Ascending aorta (tissue), 2 donors: Measurements from ENCODE around the gene UBE2G1. TPM values are rescaled to one million over a fixed set of nuclear protein-coding genes. Genes with fewer than 3 reads are reported as not detected.

Source experiments
- DNase-seq, 2 donors: peaks; one replicate each; pipeline ENCODE4 v3.0.0-alpha.2; 2019; ENCODE audit warnings: low spot score in 2 of 2
- H3K27ac ChIP-seq, 2 donors: fragments of 200-600 bp; sonication (generic); one replicate each; pipeline ENCODE4 v1.5.1; 2016 to 2017; ENCODE audit warnings: mild to moderate bottlenecking in 1 of 2
- H3K27me3 ChIP-seq: fragments of 200-600 bp; sonication (generic); one replicate; pipeline ENCODE4 v1.5.1; 2017
- H3K36me3 ChIP-seq, 2 donors: fragments of 200-600 bp; sonication (generic); one replicate each; pipeline ENCODE4 v1.5.1; 2016
- H3K4me1 ChIP-seq, 2 donors: fragments of 200-600 bp; sonication (generic); one replicate each; pipeline ENCODE4 v1.5.1; 2016 to 2017; ENCODE audit warnings: mild to moderate bottlenecking in 1 of 2
- H3K4me3 ChIP-seq, 2 donors: fragments of 200-600 bp; sonication (generic); one replicate each; pipeline ENCODE4 v1.5.1; 2016 to 2017; ENCODE audit warnings: mild to moderate bottlenecking in 1 of 2
- H3K9me3 ChIP-seq, 2 donors: fragments of 200-600 bp; sonication (generic); one replicate each; pipeline ENCODE4 v1.5.1; 2016
- intact Hi-C: fragments of 100-400 bp; cut with DNase I; formaldehyde crosslinking; loops from one replicate; pipeline ENCODE4 v1.15.1; 2023
- total RNA-seq: library from RNA; depleted of rRNA; stranded (reverse); fragments of >200 nt; gene quantifications from one replicate; pipeline ENCODE4 v1.1.0, GENCODE V29; 2016
- TF ChIP-seq, protein P1 (sequence below), 3 experiments: fragments of 200-600 bp in 2 of 3; fragments of 450-650 bp in 1 of 3; sonication (generic) in 2 of 3; IDR thresholded peaks; one replicate each; pipeline ENCODE4 v1.5.1; 2016 to 2019; ENCODE audit warnings: antibody characterized with exemption in 3 of 3, mild to moderate bottlenecking in 1 of 3, moderate library complexity in 1 of 3

The UBE2G1 gene
- total RNA-seq, 1 donor from 2014 or later: 27.9 TPM

DNA sequence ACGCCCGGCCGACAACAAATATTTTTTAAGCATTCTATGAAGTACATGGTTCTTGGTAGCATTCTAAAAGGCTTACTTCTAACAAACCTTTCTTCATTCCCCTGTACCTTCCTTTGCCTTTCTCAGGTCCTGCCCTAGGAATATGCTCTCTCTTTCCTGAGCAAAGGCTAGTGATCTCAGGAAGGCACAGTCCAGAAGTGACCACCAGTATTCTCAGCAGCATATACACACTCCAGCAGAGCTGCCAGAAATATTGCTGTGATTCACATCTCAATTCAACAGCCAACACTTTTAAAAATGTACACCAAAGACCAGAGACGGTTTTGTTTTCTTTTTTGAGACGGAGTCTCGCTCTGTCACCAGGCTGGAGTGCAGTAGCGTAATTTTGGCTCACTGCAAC lies 61.3 kb downstream of the UBE2G1 start:
- H3K4me3 ChIP-seq: no peak overlapping the region
- peaks cover 7 to 10% of the 10 kb centered on the region in 2 donors for H3K36me3 ChIP-seq
- no peak for DNase-seq
- TF ChIP-seq, protein P1, sequence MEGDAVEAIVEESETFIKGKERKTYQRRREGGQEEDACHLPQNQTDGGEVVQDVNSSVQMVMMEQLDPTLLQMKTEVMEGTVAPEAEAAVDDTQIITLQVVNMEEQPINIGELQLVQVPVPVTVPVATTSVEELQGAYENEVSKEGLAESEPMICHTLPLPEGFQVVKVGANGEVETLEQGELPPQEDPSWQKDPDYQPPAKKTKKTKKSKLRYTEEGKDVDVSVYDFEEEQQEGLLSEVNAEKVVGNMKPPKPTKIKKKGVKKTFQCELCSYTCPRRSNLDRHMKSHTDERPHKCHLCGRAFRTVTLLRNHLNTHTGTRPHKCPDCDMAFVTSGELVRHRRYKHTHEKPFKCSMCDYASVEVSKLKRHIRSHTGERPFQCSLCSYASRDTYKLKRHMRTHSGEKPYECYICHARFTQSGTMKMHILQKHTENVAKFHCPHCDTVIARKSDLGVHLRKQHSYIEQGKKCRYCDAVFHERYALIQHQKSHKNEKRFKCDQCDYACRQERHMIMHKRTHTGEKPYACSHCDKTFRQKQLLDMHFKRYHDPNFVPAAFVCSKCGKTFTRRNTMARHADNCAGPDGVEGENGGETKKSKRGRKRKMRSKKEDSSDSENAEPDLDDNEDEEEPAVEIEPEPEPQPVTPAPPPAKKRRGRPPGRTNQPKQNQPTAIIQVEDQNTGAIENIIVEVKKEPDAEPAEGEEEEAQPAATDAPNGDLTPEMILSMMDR (IDR thresholded peaks at IDR 0.05): no peak
- peaks cover 0 to 11% of the 10 kb centered on the region in 2 donors for H3K4me1 ChIP-seq
- H3K27ac ChIP-seq: no peak overlapping the region
- H3K27me3 ChIP-seq: no peaks in the 10 kb centered on the region
- intact Hi-C loops: no loop called here
- no peaks in the 10 kb centered on the region for H3K9me3 ChIP-seq

DNA sequence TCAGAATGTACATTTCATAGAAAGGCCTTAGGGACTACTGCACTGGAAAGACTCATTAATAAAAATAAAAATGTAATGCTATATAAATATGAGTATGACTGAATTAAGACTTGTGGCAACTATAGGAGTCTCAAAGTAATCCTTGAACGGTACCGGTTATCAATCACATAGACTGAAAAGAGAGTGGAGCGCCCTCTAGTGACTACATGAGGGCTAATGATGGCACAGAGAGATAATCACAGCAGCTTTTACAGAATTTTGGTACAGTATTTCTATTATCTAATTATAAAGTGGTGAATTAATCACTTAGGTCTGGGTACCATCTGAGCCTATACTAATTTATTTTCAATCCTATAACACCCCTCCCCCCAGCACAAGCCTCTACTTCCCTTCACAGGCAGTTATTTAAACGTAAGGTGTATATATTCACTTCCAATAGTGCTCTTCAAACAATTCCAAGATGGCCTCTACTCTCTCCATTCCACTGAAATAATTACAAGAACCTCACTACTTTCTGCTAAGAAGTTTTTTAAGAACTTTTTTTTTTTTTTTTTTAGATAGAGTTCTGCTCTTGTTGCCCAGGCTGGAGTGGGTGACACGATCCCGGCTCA lies 62.0 kb downstream of the UBE2G1 start:
- peaks cover 0 to 5% of the 10 kb centered on the region in 2 donors for H3K4me1 ChIP-seq
- TF ChIP-seq, protein P1 (IDR thresholded peaks at IDR 0.05): peak; percentile 31 to 68 (median 67)
- no peaks in the 10 kb centered on the region for H3K9me3 ChIP-seq
- H3K27ac ChIP-seq: no peak overlapping the region
- H3K36me3 ChIP-seq: peaks cover 7 to 10% of the 10 kb centered on the region in 2 donors
- no peak overlapping the region for H3K4me3 ChIP-seq
- no peaks in the 10 kb centered on the region for H3K27me3 ChIP-seq
- no peak for DNase-seq
- intact Hi-C loops: loop anchor here (5.0 kb wide), 2 partner anchors 42 to 108 kb away; partner anchors contain the start of gene ANKFY1

DNA sequence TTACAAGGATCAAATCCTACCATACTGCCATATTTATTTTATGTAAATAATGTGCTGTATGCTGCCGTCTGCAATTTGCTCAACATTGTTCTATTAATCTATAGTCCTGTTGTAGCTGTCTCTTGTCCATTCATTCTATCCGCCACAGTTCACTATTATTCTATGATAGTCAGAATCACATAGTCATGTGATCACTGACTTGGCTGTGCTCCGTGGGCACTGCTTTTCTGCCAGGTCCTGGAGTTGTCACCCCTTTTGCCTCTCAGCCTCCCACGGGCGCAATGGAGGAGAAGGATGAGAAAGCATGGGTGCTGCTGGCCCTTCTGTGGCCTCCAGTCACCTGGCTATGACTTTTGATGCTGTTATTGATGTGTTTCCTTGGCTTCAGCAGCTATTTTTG lies 65.4 kb downstream of the UBE2G1 start:
- intact Hi-C loops: loop anchor here (5.0 kb wide), 2 partner anchors 39 to 111 kb away; partner anchors contain the start of gene ANKFY1
- TF ChIP-seq, protein P1 (IDR thresholded peaks at IDR 0.05): no peak
- DNase-seq: no peak
- no peaks in the 10 kb centered on the region for H3K27me3 ChIP-seq
- H3K36me3 ChIP-seq: peaks cover 2 to 3% of the 10 kb centered on the region in 2 donors
- H3K9me3 ChIP-seq: no peaks in the 10 kb centered on the region
- H3K4me3 ChIP-seq: no peak overlapping the region
- H3K27ac ChIP-seq: peak overlapping the region in 1 of 2 donors; percentile 34
- peaks cover 0 to 5% of the 10 kb centered on the region in 2 donors for H3K4me1 ChIP-seq

DNA sequence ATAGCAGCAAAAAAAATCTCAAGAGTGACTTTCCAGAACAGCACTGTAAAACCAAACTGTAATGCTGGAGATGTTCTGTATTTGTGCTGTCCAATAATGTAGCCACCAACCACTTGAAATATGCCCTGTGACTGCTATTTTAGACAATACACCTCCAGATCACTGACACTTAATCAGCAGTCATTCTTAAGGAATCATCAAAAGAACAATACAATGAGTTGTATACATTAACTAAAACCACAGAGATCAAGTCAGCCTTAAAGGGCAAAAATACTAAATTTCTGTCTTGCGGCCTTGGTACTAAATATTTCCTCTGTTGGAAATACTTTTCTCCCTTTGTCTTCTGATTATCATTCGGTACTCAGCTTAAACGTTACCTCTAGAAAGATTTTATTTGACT lies 69.1 kb downstream of the UBE2G1 start:
- TF ChIP-seq, protein P1 (IDR thresholded peaks at IDR 0.05): no peak
- Histone ChIP-seq H3K27ac (no peak overlapping the region), H3K4me3 (no peak overlapping the region), H3K4me1 (peaks cover 0 to 2% of the 10 kb centered on the region in 2 donors), H3K36me3 (peaks cover 0 to 2% of the 10 kb centered on the region in 2 donors), H3K27me3 (no peaks in the 10 kb centered on the region), H3K9me3 (no peaks in the 10 kb centered on the region)
- intact Hi-C loops: no loop called here
- DNase-seq: no peak

DNA sequence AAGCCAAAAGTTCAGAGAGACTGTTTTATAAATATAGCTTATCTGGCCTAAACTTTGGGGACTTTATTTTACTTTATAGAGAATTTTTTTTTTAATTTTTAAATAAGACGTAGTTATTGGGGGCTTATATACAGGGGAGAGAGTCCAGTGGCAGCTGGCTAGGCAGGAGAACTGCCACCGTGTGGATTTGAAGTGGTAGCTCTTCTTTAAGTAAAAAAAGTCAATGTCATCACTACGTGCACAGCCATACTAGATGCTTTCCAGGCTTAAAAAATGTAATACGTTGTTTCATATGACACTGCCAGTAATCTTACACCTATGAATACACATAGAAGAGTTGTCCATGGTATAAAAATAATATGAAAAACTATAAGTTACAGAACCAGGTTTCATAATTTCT lies 70.8 kb downstream of the UBE2G1 start:
- Histone ChIP-seq H3K36me3 (peaks cover 0 to 2% of the 10 kb centered on the region in 2 donors), H3K4me3 (no peak overlapping the region), H3K4me1 (no peaks in the 10 kb centered on the region), H3K9me3 (no peaks in the 10 kb centered on the region), H3K27ac (no peak overlapping the region), H3K27me3 (no peaks in the 10 kb centered on the region)
- TF ChIP-seq, protein P1 (IDR thresholded peaks at IDR 0.05): no peak
- intact Hi-C loops: no loop called here
- no peak for DNase-seq
